GDM1 (cell line): ENCODE measurements around the gene PCDH11Y.
"Not testable (repeated sequence)": the region's sequence is repeated elsewhere in the genome, so short reads cannot be mapped to it uniquely, and the experiment has no call there.

Experiments
- DNase-seq: peaks from one replicate; lab custom pipeline; 2025; lab: John Stamatoyannopoulos, UW

PCDH11Y gene

GRCh38 chrY:5000057-5000456 is at the start of gene PCDH11Y:
TSS of gene PCDH11Y (plus strand) at chrY:5000296. CDS start at chrY:5057100, 56,804 bp downstream.
- DNase-seq = not testable (repeated sequence)

- DNase-seq = not testable (repeated sequence)
Observed at GRCh38 chrY:4967894-4968293, 32.2 kb upstream of the PCDH11Y start.

- DNase-seq = not testable (repeated sequence)
Observed at GRCh38 chrY:4991743-4992400, 8.2 kb upstream of the PCDH11Y start.

- DNase-seq = not testable (repeated sequence)
Observed at GRCh38 chrY:4994892-4995291, 5.2 kb upstream of the PCDH11Y start.

GRCh38 chrY:5002476-5003184 is 2.5 kb downstream of the PCDH11Y start:
- not testable (repeated sequence) for DNase-seq

- not testable (repeated sequence) for DNase-seq
Observed at GRCh38 chrY:5038972-5039523, 39.0 kb downstream of the PCDH11Y start.

GRCh38 chrY:5083017-5083416 is 82.9 kb downstream of the PCDH11Y start:
- DNase-seq = not testable (repeated sequence)

GRCh38 chrY:5182998-5183397 is 182.9 kb downstream of the PCDH11Y start:
- not testable (repeated sequence) for DNase-seq

- not testable (repeated sequence) for DNase-seq
Observed at GRCh38 chrY:5215116-5215515, 215.0 kb downstream of the PCDH11Y start.

GRCh38 chrY:5324931-5325330 is 324.8 kb downstream of the PCDH11Y start:
- not testable (repeated sequence) for DNase-seq

- not testable (repeated sequence) for DNase-seq
Observed at GRCh38 chrY:5342220-5342619, 342.1 kb downstream of the PCDH11Y start.

- not testable (repeated sequence) for DNase-seq
Observed at GRCh38 chrY:5543705-5544104, 543.6 kb downstream of the PCDH11Y start.

GRCh38 chrY:5638589-5638988 is 638.5 kb downstream of the PCDH11Y start:
- not testable (repeated sequence) for DNase-seq

GRCh38 chrY:5679265-5679664 is 679.2 kb downstream of the PCDH11Y start:
- not testable (repeated sequence) for DNase-seq

- DNase-seq = not testable (repeated sequence)
Observed at GRCh38 chrY:5708727-5709126, 708.6 kb downstream of the PCDH11Y start.

GRCh38 chrY:5709788-5710381 is 709.8 kb downstream of the PCDH11Y start:
- not testable (repeated sequence) for DNase-seq

- DNase-seq = not testable (repeated sequence)
Observed at GRCh38 chrY:5761403-5761802, 761.3 kb downstream of the PCDH11Y start.

- not testable (repeated sequence) for DNase-seq
Observed at GRCh38 chrY:5776485-5776884, 776.4 kb downstream of the PCDH11Y start.
